HUDEP-2 (cell line): ENCODE data around the gene TTC28.

ENCODE experiments used
- DNase-seq, 76 experiments: peaks; one replicate each; lab custom pipeline; 2025; ENCODE audit not compliant: unreplicated experiment in 76 of 76; lab: John Stamatoyannopoulos, UW

The TTC28 gene

DNA sequence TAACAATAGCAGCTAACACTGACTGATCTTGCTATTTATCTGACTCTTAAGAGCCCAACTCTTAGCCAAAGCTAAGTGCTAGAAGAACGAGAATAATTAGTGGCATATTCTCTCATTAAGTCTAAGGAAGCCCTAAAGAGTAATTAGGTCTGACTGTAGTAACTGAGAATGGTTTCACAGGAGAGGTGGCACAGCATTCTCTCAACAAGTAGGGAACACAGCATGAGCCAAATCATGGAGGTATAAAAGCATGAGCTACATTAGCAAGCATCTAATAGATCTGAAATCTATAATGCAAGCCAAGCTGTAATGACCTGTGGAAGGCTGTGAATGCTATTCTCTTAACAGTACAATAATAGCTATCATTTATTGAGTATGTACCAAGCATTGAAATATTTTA, 230.6 kb downstream of the TTC28 start:
- DNase-seq: no peak

GRCh38 chr22:28448625-28449024, 231.0 kb downstream of the TTC28 start:
- no peak for DNase-seq

DNA sequence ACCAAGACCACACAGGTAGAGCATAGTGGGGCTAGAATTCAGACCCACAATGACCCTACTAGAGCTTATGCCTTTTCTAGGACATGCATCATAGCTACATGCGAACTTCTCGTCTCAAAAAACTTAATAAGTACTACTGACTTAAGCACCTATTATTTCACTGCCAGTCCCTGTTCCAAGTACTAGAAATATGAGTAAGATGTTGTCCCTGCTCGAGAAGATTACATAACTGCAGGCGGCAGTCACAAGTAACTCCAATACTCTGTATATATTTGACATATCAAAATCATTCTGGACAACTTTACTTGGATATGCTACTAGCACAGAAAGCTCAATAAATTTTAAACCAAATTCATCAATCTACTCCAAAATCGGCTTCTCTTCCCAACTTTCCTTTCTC, 235.0 kb downstream of the TTC28 start:
- no peak for DNase-seq

DNA sequence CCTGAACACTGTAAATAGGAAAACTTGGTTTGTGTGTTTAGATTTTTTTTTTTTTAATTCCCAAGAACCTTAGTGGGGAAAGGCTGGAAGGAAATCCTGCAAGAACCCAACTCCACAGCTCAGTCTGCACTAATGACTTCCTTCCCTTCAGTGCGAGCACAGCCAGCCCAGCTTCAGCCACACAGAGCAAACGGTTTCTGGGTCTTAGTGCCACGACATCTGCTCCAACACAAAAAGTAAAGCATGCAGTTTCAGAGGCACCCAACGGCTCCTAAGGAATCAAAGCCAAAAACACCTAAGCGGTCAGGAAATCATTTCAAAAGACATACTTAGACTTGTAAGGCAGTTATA, 236.1 kb downstream of the TTC28 start:
- peak in 5 of 76 experiments; percentile 3 to 21 (median 5) for DNase-seq

DNA sequence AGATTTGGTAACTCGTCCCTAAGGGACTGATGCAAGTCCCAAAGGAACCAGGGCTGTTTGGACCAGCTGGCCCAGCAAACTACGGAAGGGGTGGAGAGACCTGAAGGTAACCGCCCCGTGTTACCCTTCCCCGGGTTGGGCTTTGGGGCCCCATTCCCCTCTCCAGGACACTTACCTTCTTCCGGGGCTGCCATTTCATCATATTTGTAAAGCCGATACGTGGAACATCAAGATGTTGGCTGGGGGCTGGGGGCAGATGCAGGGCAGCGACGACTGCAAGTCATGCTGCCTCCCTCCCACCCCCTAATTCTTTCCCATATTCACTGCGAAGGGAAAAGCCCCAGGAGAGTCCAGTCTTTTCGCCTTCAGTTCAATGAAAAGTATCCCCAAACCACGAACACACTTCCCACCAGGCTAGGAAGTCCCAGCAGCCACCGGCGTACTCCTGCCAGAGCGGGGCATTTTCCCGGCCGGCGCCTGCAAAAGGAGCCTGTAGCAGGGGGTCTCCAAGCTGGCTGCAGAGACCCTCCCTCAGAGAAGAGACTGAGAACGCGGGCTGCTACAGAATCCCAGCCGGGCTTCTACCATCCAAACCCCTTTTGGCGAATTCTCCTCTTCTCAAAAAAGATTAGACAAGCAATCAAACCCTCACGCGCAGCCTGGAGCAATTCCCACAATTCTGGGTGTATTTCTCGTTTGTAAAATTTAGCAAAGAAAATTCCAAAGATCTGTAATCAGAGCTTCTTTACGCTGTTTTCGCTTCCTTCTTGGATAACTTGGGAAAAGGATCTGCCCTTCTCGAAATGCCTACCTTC, 236.7 kb downstream of the TTC28 start:
- DNase-seq: peak in 1 of 76 experiments; percentile 10

DNA sequence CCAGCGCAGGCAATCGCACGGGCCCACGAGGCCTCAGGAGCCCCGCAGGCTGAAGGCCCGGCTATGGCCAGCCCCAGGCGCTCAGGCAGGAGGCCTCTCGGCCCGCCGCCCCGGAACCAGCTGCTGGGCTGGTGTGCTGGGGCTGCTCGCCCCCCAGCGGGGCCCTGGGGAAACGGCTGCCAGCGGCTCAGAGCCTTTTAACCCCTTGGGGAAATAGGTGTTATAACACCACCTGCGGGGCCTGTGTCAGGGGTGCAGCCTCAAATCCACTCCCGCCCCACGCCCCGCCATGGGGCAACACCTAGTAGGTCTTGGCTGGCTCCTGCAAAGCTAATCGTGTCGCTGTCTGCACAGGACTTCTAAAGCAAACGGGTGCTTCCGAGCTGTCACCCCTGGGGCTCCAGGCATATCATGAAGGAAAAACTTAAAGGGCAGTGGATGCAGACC, 237.4 kb downstream of the TTC28 start:
- DNase-seq: peak in 46 of 76 experiments; percentile 1 to 69 (median 32)

- no peak for DNase-seq
Observed at GRCh38 chr22:28441720-28442263, 237.8 kb downstream of the TTC28 start.

DNA sequence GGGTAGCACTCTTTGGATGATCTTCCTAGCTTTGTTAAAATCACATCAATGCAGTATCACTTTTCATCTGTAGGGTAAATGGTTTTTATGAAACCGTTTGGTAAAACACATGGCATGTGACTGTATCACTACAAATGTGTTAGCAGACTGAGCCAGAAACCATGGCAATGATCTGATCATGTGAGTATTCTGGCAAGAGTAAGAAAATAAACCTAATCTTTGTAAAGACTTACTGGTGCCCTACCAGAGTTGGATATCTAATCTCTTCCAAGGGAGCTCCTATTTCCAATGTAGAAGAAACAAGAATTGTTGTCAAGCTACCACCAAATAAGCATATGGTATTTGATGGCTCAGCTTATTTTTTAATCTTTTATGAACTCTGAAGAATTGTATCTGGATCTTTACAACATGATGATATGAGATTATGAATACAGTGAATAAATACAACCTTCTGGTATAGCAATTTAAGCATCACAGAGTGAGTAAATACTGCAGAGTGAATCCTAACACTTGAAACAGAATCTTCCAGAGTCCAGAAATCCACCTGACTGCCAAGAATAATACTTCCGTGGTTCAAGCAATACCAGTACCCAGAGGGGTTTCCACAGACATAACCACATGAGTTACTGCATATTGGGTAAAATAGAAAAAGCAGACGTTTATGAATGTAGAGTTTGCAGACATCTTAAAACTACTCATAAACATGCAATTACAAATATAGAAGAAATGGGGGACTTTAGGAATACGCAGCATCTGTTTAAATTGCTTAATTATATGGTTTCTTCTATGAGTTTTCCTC, 238.8 kb downstream of the TTC28 start:
- peak in 3 of 76 experiments; percentile 11 to 27 (median 16) for DNase-seq

DNA sequence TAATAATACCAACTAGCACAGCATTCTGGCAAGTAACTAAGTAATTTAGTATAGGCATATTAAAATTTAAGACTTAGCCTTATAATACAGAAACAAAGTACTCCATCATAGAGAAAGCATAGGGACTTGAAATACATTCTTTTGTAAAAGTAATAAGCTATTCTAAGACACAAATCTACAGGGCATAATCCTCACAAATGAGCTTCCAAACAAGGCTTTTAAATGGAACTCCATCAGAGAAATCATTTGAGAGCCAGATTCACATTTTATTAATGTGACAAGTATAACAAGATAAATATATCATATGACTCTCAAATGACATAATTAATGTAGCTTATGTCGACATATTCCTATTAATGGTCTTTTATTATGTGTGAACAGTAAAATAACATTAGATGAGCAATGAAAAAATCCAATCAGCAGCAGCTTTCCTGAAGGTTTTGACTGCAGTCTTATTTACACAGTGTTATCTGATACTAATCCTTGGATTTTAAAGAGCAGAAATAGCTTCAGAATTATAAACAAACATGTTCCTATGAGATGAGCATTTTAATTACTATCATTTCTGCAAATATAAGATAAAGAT, 241.4 kb downstream of the TTC28 start:
- DNase-seq: no peak

GRCh38 chr22:28435982-28436381, 243.7 kb downstream of the TTC28 start:
- DNase-seq: no peak

DNA sequence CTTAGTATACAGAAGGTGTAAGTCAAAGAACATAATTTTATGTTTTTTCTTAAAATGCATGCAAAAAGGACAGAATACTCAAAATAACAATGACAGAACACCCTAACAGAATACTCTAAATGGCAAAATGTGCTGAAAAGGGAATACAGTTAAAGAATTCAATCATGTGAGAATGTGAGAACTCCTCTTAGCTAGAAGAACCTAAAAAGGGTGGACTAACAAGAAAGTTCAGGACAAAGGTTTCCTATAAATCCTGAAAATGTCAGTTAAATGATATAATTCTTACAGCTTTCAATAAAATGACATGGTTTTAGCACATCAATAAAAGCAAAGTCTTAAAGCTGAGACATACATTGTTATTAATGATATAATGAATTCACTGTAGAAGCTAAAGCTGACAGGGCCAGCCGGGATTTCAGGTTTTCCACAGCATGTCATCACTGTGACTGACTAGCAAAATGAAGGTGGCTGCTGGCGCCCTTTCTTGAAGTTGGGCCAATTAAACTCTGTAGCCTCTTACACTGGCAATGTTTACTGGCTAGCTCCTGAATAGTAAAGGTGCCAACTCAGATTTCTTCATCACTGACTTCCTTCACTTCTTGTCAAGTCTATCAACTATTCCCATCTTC, 244.4 kb downstream of the TTC28 start:
- no peak for DNase-seq

- DNase-seq: no peak
Observed at GRCh38 chr22:28430466-28431025, 249.1 kb downstream of the TTC28 start.

- DNase-seq: no peak
Observed at GRCh38 chr22:28429711-28430110, 249.9 kb downstream of the TTC28 start.

- DNase-seq: no peak
Observed at GRCh38 chr22:28428271-28428670, 251.4 kb downstream of the TTC28 start.

DNA sequence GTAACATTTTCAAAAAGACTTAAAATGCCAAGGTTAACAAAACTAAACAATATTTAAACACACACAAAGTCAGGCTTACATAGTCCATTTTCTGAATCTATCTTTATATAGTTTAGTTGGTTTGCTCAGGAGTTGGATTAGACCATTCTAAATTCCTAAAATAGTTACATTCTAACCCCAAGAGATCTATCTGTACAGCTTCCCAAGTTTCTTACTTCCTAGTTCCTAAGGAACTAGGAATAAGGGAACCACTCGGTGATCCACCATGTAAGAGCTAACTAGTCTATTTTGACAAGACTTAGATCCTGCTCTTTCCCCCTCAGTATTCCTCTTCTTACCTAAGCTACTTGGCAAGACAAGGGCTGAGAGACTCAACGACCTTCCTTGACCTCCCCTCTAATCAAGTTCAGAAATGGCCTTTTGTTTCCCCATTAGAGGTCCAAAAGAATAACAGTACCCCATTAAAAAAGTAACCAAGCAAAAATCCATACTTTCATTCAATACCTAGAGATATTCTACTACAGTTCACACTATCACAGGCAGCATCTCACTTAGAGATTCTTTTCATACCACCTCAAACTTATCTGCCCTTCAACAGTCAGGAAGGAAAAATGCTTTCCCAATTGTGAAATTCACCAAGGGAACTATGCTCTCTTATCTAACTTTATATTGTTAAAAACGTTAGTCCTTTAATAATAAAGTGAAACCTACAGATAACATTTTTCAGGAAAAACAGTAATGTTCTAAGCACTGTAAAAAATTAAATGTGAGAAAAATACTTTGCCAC, 253.1 kb downstream of the TTC28 start:
- no peak for DNase-seq

GRCh38 chr22:28425211-28425610, 254.4 kb downstream of the TTC28 start:
- DNase-seq: no peak

- no peak for DNase-seq
Observed at GRCh38 chr22:28424427-28425080, 255.1 kb downstream of the TTC28 start.

GRCh38 chr22:28419919-28420318, 259.7 kb downstream of the TTC28 start:
- no peak for DNase-seq

- no peak for DNase-seq
Observed at GRCh38 chr22:28418008-28418407, 261.6 kb downstream of the TTC28 start.
